Upper lobe of left lung (tissue), 6 donors: Measurements from ENCODE around the gene CADM1. TPM values are rescaled to one million over a fixed set of nuclear protein-coding genes. Genes with fewer than 3 reads are reported as not detected.

ENCODE experiments used
- ATAC-seq, 2 donors: fragments of 200-7000 bp; cut with Tn5 transposase; one replicate each; pipeline ENCODE4 v1.9.1; 2022; ENCODE audit warnings: mild to moderate bottlenecking in 2 of 2, moderate library complexity in 2 of 2; ENCODE audit not compliant: low FRiP score in 2 of 2
- DNase-seq, 2 donors: peaks; one replicate each; pipeline ENCODE4 v3.0.0-alpha.2; 2019 to 2020
- H3K27ac ChIP-seq, 4 donors: fragments of 200-600 bp; sonication (generic); one replicate each; pipeline ENCODE4 v1.5.1; 2016 to 2019
- H3K27me3 ChIP-seq, 4 donors: fragments of 200-600 bp; sonication (generic); one replicate each; pipeline ENCODE4 v1.5.1; 2017 to 2019
- H3K36me3 ChIP-seq, 4 donors: fragments of 200-600 bp; sonication (generic); one replicate each; pipeline ENCODE4 v1.5.1; 2016 to 2019
- H3K4me1 ChIP-seq, 4 donors: fragments of 200-600 bp; sonication (generic); one replicate each; pipeline ENCODE4 v1.5.1; 2018 to 2019
- H3K4me3 ChIP-seq, 4 donors: fragments of 200-600 bp; sonication (generic); one replicate each; pipeline ENCODE4 v1.5.1; 2017 to 2019; ENCODE audit warnings: mild to moderate bottlenecking in 2 of 4, moderate library complexity in 1 of 4
- H3K9me3 ChIP-seq, 4 donors: fragments of 200-600 bp; sonication (generic); one replicate each; pipeline ENCODE4 v1.5.1; 2018 to 2019
- CTCF ChIP-seq, 6 experiments: fragments of 450-650 bp in 4 of 6; fragments of 200-600 bp in 2 of 6; sonication (generic) in 2 of 6; IDR thresholded peaks; one replicate each; pipeline ENCODE4 v1.5.1; 2016 to 2019; ENCODE audit warnings: antibody characterized with exemption in 6 of 6
- EP300 ChIP-seq, 4 donors: sonication (generic); formaldehyde crosslinking; IDR thresholded peaks; one replicate each; pipeline ENCODE4 v1.5.1; 2017; ENCODE audit warnings: antibody characterized with exemption in 4 of 4, control low read depth in 2 of 4
- POLR2A ChIP-seq, 4 donors: fragments of 450-650 bp; IDR thresholded peaks; one replicate each; pipeline ENCODE4 v1.5.1; 2016 to 2017; ENCODE audit warnings: antibody characterized with exemption in 4 of 4, mild to moderate bottlenecking in 2 of 4
- POLR2AphosphoS5 ChIP-seq, 2 donors: sonication (generic); formaldehyde crosslinking; IDR thresholded peaks; one replicate each; pipeline ENCODE4 v1.5.1; 2017; ENCODE audit warnings: antibody characterized with exemption in 2 of 2
- WGBS, 2 donors: methylation state at CpG; one replicate each; pipeline ENCODE4 v1.1.5; 2017 to 2018; 5-methylcytosine and 5-hydroxymethylcytosine counted together
- total RNA-seq, 6 donors: library from RNA; depleted of rRNA in 4 of 6; stranded (reverse); fragments of >200 nt in 4 of 6; gene quantifications; one replicate each; pipeline versions ENCODE4 v1.1.0 to v1.2.1, GENCODE V29; 2016 to 2021
- donor health status: DM: no; HTN: no; CAD: no; lungs with moderate emphysema.
- donor health status: DM: no; HTN: yes; CAD: no; lungs with severe emphysema.

Gene CADM1
- total RNA-seq, 6 donors from 2014 or later, result 69.9 to 212 (median 125) TPM

GRCh38 chr11:115279813-115280761 is 224.1 kb downstream of the CADM1 start:
- Histone ChIP-seq H3K9me3 (no peaks in the 10 kb centered on the region), H3K27ac (no peak overlapping the region), H3K27me3 (no peaks in the 10 kb centered on the region), H3K4me3 (no peak overlapping the region), H3K4me1 (no peaks in the 10 kb centered on the region), H3K36me3 (no peaks in the 10 kb centered on the region)
- WGBS, 2 donors, result 73 to 80% methylated on average over 10 of the region's 10 CpGs
- TF ChIP-seq CTCF (IDR thresholded peaks at IDR 0.05) (no peak), POLR2AphosphoS5 (IDR thresholded peaks at IDR 0.05) (no peak), POLR2A (IDR thresholded peaks at IDR 0.05) (no peak), EP300 (IDR thresholded peaks at IDR 0.05) (no peak)
- DNase-seq (no peak), ATAC-seq (no peak)

- no peak for ATAC-seq
- no peaks in the 10 kb centered on the region for H3K9me3 ChIP-seq
- DNase-seq, result no peak
- no peaks in the 10 kb centered on the region for H3K36me3 ChIP-seq
- H3K4me1 ChIP-seq, result no peaks in the 10 kb centered on the region
- H3K27me3 ChIP-seq, result no peaks in the 10 kb centered on the region
- TF ChIP-seq CTCF (IDR thresholded peaks at IDR 0.05) (no peak), POLR2A (IDR thresholded peaks at IDR 0.05) (no peak), POLR2AphosphoS5 (IDR thresholded peaks at IDR 0.05) (no peak), EP300 (IDR thresholded peaks at IDR 0.05) (no peak)
- no peak overlapping the region for H3K27ac ChIP-seq
- no peak overlapping the region for H3K4me3 ChIP-seq
- WGBS, 2 donors, result 95 to 97% methylated on average over 8 of the region's 8 CpGs
Observed at GRCh38 chr11:115276799-115277198, 227.4 kb downstream of the CADM1 start.

DNA sequence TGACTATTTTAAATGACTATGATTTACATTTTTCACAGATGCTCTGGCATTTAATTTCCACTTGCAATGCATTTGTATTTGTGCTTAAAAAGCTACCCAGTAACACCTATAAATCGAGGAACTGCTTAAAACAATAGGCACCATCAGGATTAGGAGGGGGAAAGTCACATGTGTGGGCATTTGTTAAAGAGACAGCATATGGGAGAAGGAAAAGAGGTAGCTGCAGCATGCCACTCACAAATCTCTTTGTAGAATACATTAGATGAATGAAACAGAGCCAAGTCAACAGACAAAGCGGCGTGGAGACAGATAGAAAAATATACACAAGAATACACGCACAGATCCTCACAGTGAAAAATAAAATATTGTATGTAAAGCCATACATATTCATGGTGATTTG is 228.0 kb downstream of the CADM1 start:
- H3K27me3 ChIP-seq, result no peaks in the 10 kb centered on the region
- DNase-seq, result no peak
- H3K4me1 ChIP-seq, result no peaks in the 10 kb centered on the region
- TF ChIP-seq POLR2A (IDR thresholded peaks at IDR 0.05) (no peak), POLR2AphosphoS5 (IDR thresholded peaks at IDR 0.05) (no peak), CTCF (IDR thresholded peaks at IDR 0.05) (no peak), EP300 (IDR thresholded peaks at IDR 0.05) (no peak)
- no peak overlapping the region for H3K27ac ChIP-seq
- no peak overlapping the region for H3K4me3 ChIP-seq
- H3K36me3 ChIP-seq, result no peaks in the 10 kb centered on the region
- WGBS, 2 donors, result 79 to 81% methylated on average over 4 of the region's 4 CpGs
- no peaks in the 10 kb centered on the region for H3K9me3 ChIP-seq
- no peak for ATAC-seq

- no peaks in the 10 kb centered on the region for H3K36me3 ChIP-seq
- no peak overlapping the region for H3K4me3 ChIP-seq
- no peaks in the 10 kb centered on the region for H3K4me1 ChIP-seq
- no peaks in the 10 kb centered on the region for H3K9me3 ChIP-seq
- DNase-seq (no peak), ATAC-seq (no peak)
- WGBS, 2 donors, result 92 to 96% methylated on average over 11 of the region's 11 CpGs
- no peak for TF ChIP-seq POLR2AphosphoS5 (IDR thresholded peaks at IDR 0.05)
- no peak for TF ChIP-seq POLR2A (IDR thresholded peaks at IDR 0.05)
- TF ChIP-seq EP300 (IDR thresholded peaks at IDR 0.05), result no peak
- TF ChIP-seq CTCF (IDR thresholded peaks at IDR 0.05), result no peak
- H3K27ac ChIP-seq, result no peak overlapping the region
- H3K27me3 ChIP-seq, result no peaks in the 10 kb centered on the region
Observed at GRCh38 chr11:115275045-115275444, 229.2 kb downstream of the CADM1 start.
